Lung (tissue), 12 donors: ENCODE results near the gene TMEM132C. TPM values are rescaled to one million over a fixed set of nuclear protein-coding genes. Genes with fewer than 3 reads are reported as not detected.

Experiments
- ATAC-seq: fragments of 200-7000 bp; cut with Tn5 transposase; one replicate; pipeline ENCODE4 v1.9.1; 2020; ENCODE audit warnings: moderate number of reproducible peaks; ENCODE audit not compliant: insufficient read depth, low FRiP score
- DNase-seq, 3 donors: peaks; one replicate each; pipeline ENCODE4 v3.0.0-alpha.2; 2013 to 2017
- H3K27ac ChIP-seq, 2 donors: one replicate each; pipeline ENCODE4 v1.5.1; 2013; ENCODE audit warnings: mild to moderate bottlenecking in 2 of 2, moderate library complexity in 2 of 2, control low read depth in 1 of 2, inconsistent platforms in 1 of 2, low read depth in 1 of 2, low read length in 1 of 2
- H3K27me3 ChIP-seq, 3 donors: one replicate each; pipeline ENCODE4 v1.5.1; 2013; ENCODE audit warnings: low read length in 2 of 3; ENCODE audit not compliant: control insufficient read depth in 3 of 3, insufficient read depth in 3 of 3
- H3K36me3 ChIP-seq, 4 donors: one replicate each; pipeline ENCODE4 v1.5.1; 2013; ENCODE audit warnings: low read length in 4 of 4, mild to moderate bottlenecking in 1 of 4, moderate library complexity in 1 of 4; ENCODE audit not compliant: control insufficient read depth in 4 of 4, insufficient read depth in 4 of 4
- H3K4me1 ChIP-seq, 5 donors: one replicate each; pipeline ENCODE4 v1.5.1; 2013; ENCODE audit warnings: low read length in 5 of 5, mild to moderate bottlenecking in 2 of 5, moderate library complexity in 1 of 5; ENCODE audit not compliant: control insufficient read depth in 5 of 5, insufficient read depth in 5 of 5
- H3K4me3 ChIP-seq: one replicate; pipeline ENCODE4 v1.5.1; 2013; ENCODE audit warnings: mild to moderate bottlenecking, control low read depth, moderate library complexity
- H3K9ac ChIP-seq, 2 donors: one replicate each; pipeline ENCODE4 v1.5.1; 2013; ENCODE audit warnings: low read length in 2 of 2, control low read depth in 1 of 2; ENCODE audit not compliant: insufficient read depth in 1 of 2
- H3K9me3 ChIP-seq, 4 donors: one replicate each; pipeline ENCODE4 v1.5.1; 2013; ENCODE audit warnings: low read length in 3 of 4, mild to moderate bottlenecking in 1 of 4, moderate library complexity in 1 of 4; ENCODE audit not compliant: control insufficient read depth in 4 of 4, insufficient read depth in 3 of 4
- WGBS, 2 donors: extraction: QIAGEN DNeasy Blood & Tissue Kit; methylation state at CpG; one replicate each; pipeline ENCODE4 v1.1.7; 2013; 5-methylcytosine and 5-hydroxymethylcytosine counted together
- polyA plus RNA-seq, 2 donors: library from polyadenylated mRNA; stranded (reverse); fragments of 200-250 nt; gene quantifications; one replicate each; pipeline ENCODE4 v1.2.1, GENCODE V29; 2013
- total RNA-seq, 2 donors: library from RNA; depleted of rRNA in 1 of 2; stranded (reverse); fragments of >200 nt in 1 of 2; gene quantifications; one replicate each; pipeline ENCODE4 v1.2.1, GENCODE V29; 2014 to 2021
- TF ChIP-seq, protein P1 (sequence below): IDR thresholded peaks from 2 replicates; pipeline ENCODE4 v1.5.1; 2012; ENCODE audit warnings: mild to moderate bottlenecking; ENCODE audit errors: control extremely low read depth, extremely low read depth
- donor health status: control.
- donor health status: control.
- donor health status: Bipolar disorder and iron deficiency.
- donor health status: healthy.
- donor health status: DM: yes; HTN: yes; CAD: no.

Gene TMEM132C
- total and polyA plus RNA-seq, 4 donors, result 0.35 to 16.5 (median 0.77) TPM

DNA sequence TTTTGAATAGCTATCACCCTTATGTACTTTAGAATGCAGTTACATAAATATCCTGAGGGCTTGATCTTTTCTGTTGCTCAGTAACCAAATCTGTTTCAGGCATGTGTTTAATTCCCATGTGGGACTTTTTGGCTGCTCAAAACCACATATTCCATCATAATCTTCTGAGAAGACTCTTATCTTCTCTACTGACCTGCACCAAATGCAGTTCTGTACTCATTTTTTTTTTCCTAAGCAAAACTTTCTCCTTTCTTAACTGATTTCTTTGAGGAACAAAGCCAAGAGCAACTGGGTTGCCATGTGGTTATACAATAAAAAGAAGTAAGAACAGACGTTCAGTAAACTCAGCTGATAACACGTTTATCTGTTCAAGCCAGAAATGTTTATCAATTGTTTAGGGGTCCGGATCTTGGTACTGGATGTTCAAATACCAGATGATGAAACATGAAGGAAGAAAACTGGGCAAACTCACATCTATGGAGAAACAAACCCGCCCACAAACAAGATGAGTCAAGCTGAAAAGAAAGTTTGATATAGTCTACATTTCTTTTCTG is 50.1 kb downstream of the TMEM132C start:
- 25 to 26% methylated on average over 4 of the region's 4 CpGs for WGBS, 2 donors
- Histone ChIP-seq H3K9ac (no peak overlapping the region), H3K36me3 (peaks cover 0 to 7% (median 0%) of the 10 kb centered on the region in 4 donors), H3K27ac (no peak overlapping the region), H3K9me3 (peaks cover 0 to 6% (median under 1%) of the 10 kb centered on the region in 4 donors), H3K4me3 (no peak overlapping the region), H3K4me1 (peaks cover 0 to 57% (median 28%) of the 10 kb centered on the region in 5 donors), H3K27me3 (no peaks in the 10 kb centered on the region)
- TF ChIP-seq, protein P1, sequence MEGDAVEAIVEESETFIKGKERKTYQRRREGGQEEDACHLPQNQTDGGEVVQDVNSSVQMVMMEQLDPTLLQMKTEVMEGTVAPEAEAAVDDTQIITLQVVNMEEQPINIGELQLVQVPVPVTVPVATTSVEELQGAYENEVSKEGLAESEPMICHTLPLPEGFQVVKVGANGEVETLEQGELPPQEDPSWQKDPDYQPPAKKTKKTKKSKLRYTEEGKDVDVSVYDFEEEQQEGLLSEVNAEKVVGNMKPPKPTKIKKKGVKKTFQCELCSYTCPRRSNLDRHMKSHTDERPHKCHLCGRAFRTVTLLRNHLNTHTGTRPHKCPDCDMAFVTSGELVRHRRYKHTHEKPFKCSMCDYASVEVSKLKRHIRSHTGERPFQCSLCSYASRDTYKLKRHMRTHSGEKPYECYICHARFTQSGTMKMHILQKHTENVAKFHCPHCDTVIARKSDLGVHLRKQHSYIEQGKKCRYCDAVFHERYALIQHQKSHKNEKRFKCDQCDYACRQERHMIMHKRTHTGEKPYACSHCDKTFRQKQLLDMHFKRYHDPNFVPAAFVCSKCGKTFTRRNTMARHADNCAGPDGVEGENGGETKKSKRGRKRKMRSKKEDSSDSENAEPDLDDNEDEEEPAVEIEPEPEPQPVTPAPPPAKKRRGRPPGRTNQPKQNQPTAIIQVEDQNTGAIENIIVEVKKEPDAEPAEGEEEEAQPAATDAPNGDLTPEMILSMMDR, result no peak
- ATAC-seq, result peak; percentile 28
- DNase-seq, result peak in 2 of 3 donors; percentile 73 to 79

DNA sequence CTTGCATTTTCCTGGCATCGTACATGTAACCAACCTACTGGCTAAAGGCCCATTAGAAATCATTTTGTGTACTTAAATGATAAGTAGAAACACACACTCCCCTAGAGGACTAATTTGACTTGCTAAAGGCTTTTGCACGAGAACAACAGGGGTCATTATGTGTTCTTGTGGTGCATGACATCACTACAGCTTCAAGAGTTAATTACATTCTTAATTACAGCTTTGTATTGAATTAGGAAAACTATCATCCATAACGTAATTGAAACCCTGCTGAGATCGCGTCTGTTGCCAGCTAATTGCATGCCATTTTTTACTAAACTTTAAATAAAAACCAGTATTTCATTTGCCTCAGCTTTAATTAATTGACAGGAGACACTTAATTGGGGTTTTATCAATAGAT is 51.4 kb downstream of the TMEM132C start:
- TF ChIP-seq, protein P1, result no peak
- no peak overlapping the region for H3K27ac ChIP-seq
- 68 to 75% methylated on average over 5 of the region's 5 CpGs for WGBS, 2 donors
- no peak overlapping the region for H3K4me3 ChIP-seq
- peaks cover 0 to 52% (median 17%) of the 10 kb centered on the region in 5 donors for H3K4me1 ChIP-seq
- DNase-seq (no peak), ATAC-seq (no peak)
- peaks cover 0 to 5% (median under 1%) of the 10 kb centered on the region in 4 donors for H3K9me3 ChIP-seq
- H3K27me3 ChIP-seq, result no peaks in the 10 kb centered on the region
- H3K9ac ChIP-seq, result no peak overlapping the region
- H3K36me3 ChIP-seq, result peaks cover 0 to 4% (median 0%) of the 10 kb centered on the region in 4 donors

DNA sequence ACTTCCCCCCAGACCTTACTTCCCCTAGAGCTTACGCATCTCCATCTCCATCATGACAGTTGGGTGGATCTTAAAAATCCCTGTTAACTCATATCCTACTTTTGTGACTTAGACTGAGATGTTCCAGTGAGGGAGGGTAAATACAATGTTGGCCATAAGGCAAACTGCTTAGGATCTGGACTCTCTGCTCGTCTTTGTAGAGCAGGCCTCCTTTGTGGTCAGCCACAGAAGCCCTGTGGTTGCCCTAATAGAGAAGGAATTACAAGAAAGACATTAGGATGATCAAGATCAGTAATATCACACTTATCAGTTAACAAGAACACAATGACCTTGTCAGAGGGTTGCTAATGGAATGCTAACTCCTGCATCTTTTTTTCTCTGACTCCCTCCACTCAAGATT is 52.0 kb downstream of the TMEM132C start:
- WGBS, 2 donors, result 63 to 72% methylated on average over 2 of the region's 2 CpGs
- TF ChIP-seq, protein P1, result no peak

More for the DNA sequence above, 52.0 kb downstream of the TMEM132C start:
- peaks cover 0 to 52% (median 16%) of the 10 kb centered on the region in 5 donors for H3K4me1 ChIP-seq
- no peak overlapping the region for H3K4me3 ChIP-seq
- ATAC-seq (no peak), DNase-seq (no peak)
- peaks cover 0 to 5% (median under 1%) of the 10 kb centered on the region in 4 donors for H3K9me3 ChIP-seq
- H3K9ac ChIP-seq, result no peak overlapping the region
- no peak overlapping the region for H3K27ac ChIP-seq
- peaks cover 0 to 4% (median 0%) of the 10 kb centered on the region in 4 donors for H3K36me3 ChIP-seq
- no peaks in the 10 kb centered on the region for H3K27me3 ChIP-seq
